Coronary artery (tissue), 2 donors: ENCODE measurements around the gene MRNIP.

Experiments used
- DNase-seq: peaks from one replicate; pipeline ENCODE4 v3.0.0-alpha.2; 2017; ENCODE audit warnings: low spot score
- H3K27ac ChIP-seq, 2 donors: fragments of 200-600 bp; sonication (generic); one replicate each; pipeline ENCODE4 v1.5.1; 2016 to 2019
- H3K4me3 ChIP-seq: fragments of 200-600 bp; sonication (generic); 2 replicates; pipeline ENCODE4 v1.5.1; 2016; ENCODE audit warnings: mild to moderate bottlenecking, moderate library complexity
- CTCF ChIP-seq: fragments of 200-600 bp; sonication (generic); IDR thresholded peaks from one replicate; pipeline ENCODE4 v1.5.1; 2019; ENCODE audit warnings: antibody characterized with exemption

The MRNIP gene

GRCh38 chr5:179798144-179798770, 60.4 kb downstream of the MRNIP start:
- TF ChIP-seq CTCF, result no peak
- Histone ChIP-seq H3K4me3 (no peak overlapping the region), H3K27ac (no peak overlapping the region)
- no peak for DNase-seq

- H3K4me3 ChIP-seq, result no peak overlapping the region
- H3K27ac ChIP-seq, result no peak overlapping the region
- no peak for TF ChIP-seq CTCF
- no peak for DNase-seq
Observed at GRCh38 chr5:179797741-179798140, 60.9 kb downstream of the MRNIP start.

- Histone ChIP-seq H3K4me3 (peak overlapping the region; percentile 89), H3K27ac (peak overlapping the region; percentile 71 to 89)
- DNase-seq, result no peak
- no peak for TF ChIP-seq CTCF
Observed at GRCh38 chr5:179796877-179797608, 61.6 kb downstream of the MRNIP start.

- TF ChIP-seq CTCF, result peak; percentile 70
- peak overlapping the region; percentile 71 to 89 for H3K27ac ChIP-seq
- peak overlapping the region; percentile 89 for H3K4me3 ChIP-seq
- DNase-seq, result no peak
Observed at GRCh38 chr5:179795863-179796833, 62.5 kb downstream of the MRNIP start.

- peak overlapping the region; percentile 71 to 89 for H3K27ac ChIP-seq
- no peak for TF ChIP-seq CTCF
- peak overlapping the region; percentile 89 for H3K4me3 ChIP-seq
- no peak for DNase-seq
Observed at GRCh38 chr5:179795049-179795862, 63.4 kb downstream of the MRNIP start.

GRCh38 chr5:179794575-179794974, 64.0 kb downstream of the MRNIP start:
- no peak for TF ChIP-seq CTCF
- H3K4me3 ChIP-seq, result peak overlapping the region; percentile 89
- DNase-seq, result no peak
- peak overlapping the region in 1 of 2 donors; percentile 89 for H3K27ac ChIP-seq
